GM18907 (cell line): ENCODE results near the gene SLC27A5.
"Not testable (repeated sequence)": the region's sequence is repeated elsewhere in the genome, so short reads cannot be mapped to it uniquely, and the experiment has no call there.

ENCODE experiments used
- ATAC-seq: cut with Tn5 transposase; IDR thresholded peaks from one replicate; pipeline ENCODE4 v1.9.1; 2021; ENCODE audit warnings: mild to moderate bottlenecking, moderate library complexity; ENCODE audit not compliant: unreplicated experiment

The SLC27A5 gene

DNA sequence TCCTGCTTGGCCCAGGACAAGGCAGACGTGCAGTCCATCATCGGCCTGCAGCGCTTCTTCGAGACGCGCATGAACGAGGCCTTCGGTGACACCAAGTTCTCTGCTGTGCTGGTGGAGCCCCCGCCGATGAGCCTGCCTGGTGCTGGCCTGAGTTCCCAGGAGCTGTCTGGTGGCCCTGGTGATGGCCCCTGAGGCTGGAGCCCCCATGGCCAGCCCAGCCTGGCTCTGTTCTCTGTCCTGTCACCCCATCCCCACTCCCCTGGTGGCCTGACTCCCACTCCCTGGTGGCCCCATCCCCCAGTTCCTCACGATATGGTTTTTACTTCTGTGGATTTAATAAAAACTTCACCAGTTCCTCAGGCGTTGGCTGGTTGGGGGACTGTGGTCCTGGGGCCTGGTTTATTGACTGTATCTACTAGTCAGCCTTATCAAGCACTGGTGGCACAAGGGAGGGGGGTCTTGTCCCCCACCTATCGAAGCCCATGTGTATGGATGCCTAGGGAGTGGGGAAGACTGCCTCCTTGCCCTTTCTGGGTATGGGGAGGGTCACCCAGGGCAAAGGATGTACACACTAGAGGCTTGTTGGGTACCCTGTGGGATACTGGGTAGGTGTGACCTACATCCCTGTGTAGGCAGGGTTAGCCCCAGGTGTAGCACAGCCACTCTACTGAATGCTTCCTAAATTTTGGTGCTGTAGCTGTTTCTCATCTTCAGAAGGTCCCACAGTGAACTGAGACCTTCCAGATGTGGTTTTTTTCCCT, 38.8 kb upstream of the SLC27A5 start:
- ATAC-seq, result no peak

DNA sequence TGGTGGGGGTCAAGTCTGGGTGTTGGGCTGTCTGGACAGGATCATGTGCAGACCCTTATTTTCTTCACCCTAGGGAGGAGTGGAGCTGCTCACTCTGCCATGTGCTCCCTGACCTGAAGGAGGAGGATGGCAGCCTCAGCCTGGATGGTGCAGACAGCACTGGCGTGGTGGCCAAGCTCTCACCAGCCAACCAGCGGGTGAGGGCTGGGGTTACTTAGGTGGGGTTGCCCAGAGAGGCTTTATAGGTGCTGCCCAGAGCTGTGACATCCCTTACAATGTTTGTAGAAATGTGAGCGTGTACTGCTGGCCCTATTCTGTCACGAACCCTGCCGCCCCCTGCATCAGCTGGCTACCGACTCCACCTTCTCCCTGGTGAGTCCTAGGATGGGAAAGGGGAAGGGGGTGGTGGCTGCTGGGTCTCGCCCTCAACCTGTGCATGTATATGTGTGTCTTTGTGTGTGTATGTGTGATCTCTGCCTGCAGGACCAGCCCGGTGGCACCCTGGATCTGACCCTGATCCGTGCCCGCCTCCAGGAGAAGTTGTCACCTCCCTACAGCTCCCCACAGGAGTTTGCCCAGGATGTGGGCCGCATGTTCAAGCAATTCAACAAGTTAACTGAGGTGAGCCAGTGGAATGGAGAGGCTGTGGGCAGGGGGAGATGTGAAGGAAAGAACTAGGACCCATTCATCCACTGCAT, 38.0 kb upstream of the SLC27A5 start:
- ATAC-seq, result no peak

DNA sequence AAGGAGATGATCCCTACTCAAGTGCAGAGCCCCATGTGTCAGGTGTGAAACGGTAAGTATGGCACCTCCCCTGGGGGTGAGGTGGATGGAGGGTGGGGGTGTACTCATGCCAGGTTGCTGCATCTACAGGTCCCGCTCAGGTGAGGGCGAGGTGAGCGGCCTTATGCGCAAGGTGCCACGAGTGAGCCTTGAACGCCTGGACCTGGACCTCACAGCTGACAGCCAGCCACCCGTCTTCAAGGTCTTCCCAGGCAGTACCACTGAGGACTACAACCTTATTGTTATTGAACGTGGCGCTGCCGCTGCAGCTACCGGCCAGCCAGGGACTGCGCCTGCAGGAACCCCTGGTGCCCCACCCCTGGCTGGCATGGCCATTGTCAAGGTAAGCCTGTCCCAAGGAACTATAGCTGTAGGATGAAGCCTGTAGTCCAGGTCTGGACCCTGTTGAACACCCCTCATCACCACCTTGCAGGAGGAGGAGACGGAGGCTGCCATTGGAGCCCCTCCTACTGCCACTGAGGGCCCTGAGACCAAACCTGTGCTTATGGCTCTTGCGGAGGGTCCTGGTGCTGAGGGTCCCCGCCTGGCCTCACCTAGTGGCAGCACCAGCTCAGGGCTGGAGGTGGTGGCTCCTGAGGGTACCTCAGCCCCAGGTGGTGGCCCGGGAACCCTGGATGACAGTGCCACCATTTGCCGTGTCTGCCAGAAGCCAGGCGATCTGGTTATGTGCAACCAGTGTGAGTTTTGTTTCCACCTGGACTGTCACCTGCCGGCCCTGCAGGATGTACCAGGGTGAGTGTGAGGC, 37.3 kb upstream of the SLC27A5 start:
- ATAC-seq, result no peak

DNA sequence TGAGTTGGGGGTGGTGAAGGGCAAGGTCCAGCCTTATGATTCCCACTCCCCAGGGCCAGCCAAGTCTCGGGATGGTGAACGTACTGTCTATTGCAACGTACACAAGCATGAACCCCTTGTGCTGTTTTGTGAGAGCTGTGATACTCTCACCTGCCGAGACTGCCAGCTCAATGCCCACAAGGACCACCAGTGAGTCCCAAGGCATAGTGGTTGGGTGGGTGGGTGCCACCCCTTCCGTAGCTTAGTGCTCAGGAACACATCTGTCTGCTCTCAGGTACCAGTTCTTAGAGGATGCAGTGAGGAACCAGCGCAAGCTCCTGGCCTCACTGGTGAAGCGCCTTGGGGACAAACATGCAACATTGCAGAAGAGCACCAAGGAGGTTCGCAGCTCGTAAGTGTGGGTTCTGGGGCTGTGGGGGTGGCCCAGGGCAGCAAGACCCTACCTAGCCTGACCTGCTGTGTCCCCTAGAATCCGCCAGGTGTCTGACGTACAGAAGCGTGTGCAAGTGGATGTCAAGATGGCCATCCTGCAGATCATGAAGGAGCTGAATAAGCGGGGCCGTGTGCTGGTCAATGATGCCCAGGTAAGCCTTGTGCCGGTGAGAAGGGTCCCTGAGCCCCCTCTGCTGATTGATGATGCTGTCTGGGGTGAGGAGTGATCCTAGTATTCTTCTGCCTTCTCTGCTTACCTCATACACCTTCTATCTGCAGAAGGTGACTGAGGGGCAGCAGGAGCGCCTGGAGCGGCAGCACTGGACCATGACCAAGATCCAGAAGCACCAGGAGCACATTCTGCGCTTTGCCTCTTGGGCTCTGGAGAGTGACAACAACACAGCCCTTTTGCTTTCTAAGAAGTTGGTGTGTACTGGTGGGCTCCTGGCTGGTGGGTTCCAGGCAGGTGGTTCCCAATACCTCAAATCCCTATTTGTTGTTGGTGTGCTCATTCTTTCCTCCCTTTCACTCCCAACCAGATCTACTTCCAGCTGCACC, 35.8 kb upstream of the SLC27A5 start:
- no peak for ATAC-seq

DNA sequence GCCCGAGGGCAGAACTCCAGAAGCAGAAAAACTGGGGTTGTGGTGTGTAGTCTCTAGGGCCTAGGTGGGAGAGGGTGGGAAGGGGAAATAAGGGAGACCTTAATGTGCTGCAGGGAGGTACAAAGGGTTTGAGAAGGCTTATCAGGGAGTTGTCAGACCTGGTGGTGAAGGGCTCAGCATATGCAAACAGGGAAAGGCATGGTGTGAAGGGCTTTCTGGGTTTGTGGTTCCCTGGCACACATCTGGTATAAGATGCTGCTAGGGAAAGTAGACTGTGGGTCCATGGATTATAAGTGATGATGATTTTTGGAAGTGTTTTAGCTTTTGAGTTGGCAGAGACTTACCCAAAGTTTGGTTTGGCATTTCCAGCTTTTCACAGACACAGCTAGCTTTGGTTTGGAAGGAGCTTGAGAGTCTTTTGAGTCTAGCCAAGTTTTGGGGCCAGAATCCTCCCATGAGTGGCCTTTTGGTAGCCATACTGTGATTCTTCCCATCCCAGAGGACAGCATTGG, 34.3 kb upstream of the SLC27A5 start:
- ATAC-seq, result no peak

DNA sequence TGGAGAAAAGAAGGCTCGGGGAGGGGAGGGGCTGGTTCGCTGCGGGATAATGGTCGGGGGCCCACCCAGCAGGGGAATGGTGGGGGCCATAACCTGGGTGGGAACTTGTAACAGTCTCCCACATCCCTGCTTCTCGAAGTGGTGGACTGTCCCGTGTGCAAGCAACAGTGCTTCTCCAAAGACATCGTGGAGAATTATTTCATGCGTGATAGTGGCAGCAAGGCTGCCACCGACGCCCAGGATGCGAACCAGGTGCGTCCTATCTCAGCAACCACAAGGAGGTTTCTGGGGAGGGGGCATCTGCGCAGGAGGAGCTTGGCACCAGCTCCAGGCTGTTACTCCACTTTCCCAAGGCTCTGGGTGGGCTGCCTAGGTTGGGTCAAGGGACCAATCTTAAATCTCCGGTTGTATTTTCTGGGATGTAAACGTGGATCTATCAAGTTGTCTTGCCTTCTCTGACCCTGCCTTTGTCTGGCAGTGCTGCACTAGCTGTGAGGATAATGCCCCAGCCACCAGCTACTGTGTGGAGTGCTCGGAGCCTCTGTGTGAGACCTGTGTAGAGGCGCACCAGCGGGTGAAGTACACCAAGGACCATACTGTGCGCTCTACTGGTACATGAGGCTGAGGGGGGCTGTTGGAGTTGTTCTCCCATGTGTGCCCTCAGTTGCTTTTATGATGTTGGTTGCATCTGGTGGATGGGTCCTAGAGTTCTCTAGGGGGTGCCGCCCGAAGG, 33.7 kb upstream of the SLC27A5 start:
- ATAC-seq, result no peak

DNA sequence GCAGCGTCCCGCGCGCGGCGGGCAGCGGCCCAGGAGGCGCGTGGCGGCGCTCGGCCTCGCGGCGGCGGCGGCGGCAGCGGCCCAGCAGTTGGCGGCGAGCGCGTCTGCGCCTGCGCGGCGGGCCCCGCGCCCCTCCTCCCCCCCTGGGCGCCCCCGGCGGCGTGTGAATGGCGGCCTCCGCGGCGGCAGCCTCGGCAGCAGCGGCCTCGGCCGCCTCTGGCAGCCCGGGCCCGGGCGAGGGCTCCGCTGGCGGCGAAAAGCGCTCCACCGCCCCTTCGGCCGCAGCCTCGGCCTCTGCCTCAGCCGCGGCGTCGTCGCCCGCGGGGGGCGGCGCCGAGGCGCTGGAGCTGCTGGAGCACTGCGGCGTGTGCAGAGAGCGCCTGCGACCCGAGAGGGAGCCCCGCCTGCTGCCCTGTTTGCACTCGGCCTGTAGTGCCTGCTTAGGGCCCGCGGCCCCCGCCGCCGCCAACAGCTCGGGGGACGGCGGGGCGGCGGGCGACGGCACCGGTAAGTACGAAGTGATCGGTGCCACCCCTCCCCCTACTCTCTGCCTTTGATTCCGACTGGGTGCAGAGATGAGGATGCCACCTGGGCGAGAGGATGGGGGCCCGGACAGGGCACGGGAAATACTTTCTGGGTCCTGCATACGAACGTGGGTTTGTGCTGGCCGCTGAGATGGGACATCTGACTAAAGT, 32.9 kb upstream of the SLC27A5 start:
- ATAC-seq, result peak; percentile 48

DNA sequence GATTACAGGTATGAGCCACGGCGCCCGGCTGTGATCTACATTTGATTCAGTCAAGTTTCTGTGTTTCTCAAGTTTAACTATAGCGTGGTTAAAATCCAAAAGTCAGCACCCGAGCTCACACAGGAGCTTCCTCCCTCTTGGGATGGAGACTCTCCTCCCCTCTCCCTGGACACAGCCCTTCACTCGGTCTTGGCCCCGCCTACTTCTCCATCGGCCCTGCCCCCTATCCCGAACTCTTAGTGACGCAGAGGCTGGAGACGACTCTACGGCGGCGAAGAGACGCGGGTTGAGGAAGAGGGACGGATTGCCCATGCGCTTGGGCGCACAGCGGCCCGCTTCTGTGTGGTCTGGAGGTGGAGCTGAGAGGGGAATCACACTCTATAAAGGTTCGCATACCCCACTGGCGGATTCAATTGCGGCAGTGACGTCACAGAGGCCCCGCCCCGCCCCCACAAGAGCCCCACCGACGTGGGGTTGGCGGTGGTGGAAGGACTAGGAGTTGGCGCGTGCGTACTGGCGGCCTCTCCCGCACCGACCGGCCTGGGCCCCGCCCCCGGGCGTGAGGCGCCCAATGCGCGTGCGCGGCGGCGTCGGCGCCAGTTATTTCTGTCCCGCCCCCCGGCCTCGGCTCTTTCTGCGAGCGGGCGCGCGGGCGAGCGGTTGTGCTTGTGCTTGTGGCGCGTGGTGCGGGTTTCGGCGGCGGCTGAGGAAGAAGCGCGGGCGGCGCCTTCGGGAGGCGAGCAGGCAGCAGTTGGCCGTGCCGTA, 32.2 kb upstream of the SLC27A5 start, which contains the start of gene TRIM28:
Gene TRIM28, plus strand, starts transcription at position 239 of the 765 bp plus-strand sequence. CDS start 694 bp downstream, outside the sequence.
- peak; percentile 79 for ATAC-seq

DNA sequence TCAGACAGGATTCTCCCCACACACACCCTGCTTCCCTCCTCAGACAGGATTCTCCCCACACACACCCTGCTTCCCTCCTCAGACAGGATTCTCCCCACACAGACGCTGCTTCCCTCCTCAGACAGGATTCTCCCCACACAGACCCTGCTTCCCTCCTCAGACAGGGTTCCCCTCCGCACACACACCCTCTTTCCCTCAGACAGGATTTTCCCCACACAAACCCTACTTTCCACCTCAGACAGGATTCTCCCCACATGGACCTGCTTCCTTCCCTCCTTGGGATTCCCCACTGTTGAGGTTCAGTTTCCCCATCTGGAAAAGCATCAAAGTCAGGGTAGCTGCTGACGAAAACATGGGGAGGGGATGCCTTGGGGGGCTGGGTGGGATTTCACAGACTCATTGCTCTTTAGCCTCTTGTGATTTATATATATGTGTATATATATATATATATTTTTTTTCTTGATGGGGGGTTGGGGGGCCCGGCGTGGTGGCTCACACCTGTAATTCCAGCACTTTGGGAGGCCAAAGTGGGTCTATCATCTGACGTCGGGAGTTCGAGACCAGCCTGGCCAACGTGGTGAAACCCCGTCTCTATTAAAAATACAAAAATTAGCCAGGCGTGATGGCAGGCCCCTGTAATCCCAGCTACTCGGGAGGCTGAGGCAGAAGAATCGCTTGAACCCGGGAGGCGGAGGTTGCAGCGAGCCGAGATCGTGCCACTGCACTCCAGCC, 31.0 kb upstream of the SLC27A5 start:
- ATAC-seq, result not testable (repeated sequence)

DNA sequence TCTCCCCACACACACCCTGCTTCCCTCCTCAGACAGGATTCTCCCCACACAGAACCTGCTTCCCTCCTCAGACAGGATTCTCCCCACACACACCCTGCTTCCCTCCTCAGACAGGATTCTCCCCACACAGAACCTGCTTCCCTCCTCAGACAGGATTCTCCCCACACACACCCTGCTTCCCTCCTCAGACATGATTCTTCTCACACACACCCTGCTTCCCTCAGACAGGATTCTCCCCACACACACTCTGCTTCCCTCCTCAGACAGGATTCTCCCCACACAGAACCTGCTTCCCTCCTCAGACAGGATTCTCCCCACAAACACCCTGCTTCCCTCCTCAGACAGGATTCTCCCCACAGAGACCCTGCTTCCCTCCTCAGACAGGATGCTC, 27.4 kb upstream of the SLC27A5 start:
- ATAC-seq, result not testable (repeated sequence)

DNA sequence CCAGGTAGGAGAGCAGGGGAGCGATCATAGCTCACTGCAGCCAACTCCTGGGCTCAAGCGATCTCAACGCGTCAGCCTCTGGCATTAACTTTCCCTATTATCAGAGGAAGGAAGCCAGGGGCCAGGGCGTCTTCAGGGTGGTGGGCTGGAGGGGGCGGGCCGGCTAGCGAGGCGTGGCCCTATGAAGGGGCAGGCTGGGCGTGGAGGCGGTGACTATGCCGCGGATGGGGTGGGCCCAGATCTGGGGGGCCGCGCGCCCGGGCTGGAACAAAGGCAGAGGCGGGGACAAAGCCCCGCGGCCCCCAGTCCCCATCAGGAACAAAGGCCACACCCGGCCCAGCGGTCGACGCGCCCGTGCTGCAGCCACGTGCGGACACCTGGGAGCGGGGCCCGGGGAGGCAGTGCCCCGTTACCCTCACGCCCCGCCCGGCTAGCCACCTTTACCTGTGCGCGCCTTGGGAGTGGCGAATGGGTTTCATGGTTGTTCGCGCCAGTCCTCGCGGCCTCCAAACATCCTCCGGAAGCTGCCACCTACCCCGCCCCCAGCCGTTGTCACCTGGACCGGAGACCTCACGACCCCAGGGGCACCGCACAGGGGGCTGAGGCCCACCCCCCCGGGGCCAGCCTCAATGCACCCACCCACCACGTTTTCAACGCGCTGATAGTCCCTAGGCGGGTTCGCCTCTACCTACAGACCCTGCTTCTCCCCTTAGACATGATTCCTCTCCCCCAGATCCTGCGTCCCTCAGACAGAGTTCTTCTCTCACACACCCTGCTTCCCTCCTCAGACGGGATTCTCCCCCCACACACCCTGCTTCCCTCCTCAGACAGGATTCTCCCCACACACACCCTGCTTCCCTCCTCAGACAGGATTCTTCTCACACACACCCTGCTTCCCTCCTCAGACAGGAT, 26.7 kb upstream of the SLC27A5 start:
- ATAC-seq, result no peak

DNA sequence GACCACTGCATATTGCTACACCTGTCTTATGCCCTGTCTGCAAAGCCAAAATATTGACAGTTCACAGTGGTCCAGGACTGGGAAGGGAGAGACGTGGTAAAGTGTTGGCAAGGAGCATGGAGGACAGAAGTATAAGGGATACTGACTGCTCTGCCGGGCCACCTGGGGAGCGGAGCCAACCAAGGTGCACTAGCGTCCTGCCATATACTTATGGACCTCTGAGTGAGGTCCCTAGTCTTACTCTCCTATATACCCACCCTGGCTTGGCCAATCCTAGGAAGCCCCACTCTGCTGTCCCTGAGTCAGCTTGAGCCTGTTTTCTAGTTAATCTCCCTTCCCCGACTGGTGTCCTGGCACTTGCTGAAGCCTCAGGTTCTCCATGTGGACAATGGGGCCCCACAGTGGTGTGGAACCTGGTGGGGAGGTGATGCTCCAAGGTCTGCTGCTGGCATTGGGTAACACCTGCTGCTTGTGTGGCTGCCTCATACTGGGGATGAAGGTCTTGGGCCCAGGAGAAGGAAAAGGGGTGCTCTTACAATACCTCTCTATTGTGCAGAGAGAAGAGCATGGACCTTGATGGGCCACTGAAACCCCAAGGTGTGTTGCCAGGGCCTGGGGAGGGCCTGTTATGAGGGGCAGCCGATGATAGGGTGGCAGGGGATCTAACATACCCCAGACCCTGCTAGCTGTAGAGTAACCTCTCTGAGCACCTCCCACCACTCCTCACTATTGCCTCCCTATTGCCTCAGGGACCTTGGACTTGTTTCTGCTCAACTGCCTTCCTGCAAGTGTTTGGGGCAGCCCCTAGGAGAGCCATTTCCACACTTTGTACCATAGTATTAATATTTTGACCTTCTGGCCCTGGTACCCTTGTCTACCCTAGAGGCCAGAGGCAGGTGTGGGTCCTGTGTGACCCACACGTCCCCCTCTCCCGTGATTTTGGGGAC, 25.3 kb upstream of the SLC27A5 start:
- no peak for ATAC-seq

DNA sequence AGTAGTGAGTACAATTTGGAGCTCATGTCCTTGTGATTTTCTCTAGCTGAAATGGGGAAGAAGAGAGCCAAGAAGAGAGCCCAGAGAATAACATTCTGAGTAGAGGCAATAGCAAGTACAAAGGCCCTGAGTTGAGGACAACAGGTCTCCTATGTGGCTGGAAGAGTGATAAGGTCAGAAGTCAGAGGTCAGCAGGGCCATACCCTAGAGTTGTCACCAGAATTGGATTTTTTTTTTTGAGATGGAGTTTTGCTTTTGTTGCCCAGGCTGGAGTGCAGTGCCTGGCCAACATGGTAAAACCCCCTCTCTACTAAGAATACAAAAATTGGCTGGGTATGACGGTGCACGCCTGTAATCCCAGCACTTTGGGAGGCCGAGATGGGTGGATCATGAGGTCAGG, 24.1 kb upstream of the SLC27A5 start:
- ATAC-seq, result no peak

DNA sequence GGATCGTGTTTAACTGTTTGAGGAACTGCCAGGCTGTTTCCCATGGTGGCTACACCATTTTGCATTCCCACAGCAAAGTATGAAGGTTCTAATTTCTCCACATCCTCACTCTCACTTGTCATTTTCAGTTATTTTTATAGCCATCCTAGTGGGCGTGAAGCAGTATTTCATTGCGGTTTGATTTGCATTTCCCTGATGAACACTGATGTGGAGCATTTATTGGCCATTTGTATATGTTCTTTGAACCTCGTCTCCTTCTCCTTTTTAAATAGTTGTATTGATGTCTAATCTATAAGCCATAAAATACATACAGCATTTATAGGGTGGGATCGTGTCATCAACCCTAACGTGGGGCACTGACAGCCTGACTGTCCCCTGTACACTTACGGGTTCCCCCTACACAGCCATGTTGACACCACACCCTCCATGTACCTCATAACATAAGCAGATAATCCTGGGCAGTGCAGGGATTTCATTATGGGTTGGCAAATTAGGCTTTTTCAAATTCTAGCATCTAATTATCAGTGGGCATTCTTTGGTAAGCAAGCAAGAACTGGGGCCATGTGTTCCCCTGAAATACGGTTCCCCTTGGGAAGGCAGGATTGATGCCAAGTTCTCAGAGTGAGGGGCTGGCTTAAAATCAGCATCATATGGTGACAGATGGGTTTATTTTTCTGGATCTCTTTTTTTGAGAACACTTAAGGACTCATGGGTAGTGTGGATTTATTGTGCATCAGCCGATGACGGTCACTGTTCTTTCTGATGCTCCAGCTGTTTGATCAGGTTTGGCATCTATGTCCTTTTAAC, 19.4 kb upstream of the SLC27A5 start:
- ATAC-seq, result no peak
